HepG2 (cell line): ENCODE data around the gene NDNF. TPM values are rescaled to one million over a fixed set of nuclear protein-coding genes. Genes with fewer than 3 reads are reported as not detected.

Source experiments
- ATAC-seq: fragments of 200-7000 bp; cut with Tn5 transposase; 3 replicates; pipeline ENCODE4 v1.9.1; 2020; ENCODE audit warnings: mild to moderate bottlenecking, moderate library complexity
- BruUV-seq: library from RNA; stranded (reverse); fragments of 400-500 nt; replicated peaks from 2 replicates; lab custom pipeline; 2021; lab: Mats Ljungman, UMichigan
- CTCF ChIA-PET: fragments of 300-600 bp; formaldehyde crosslinking; extraction: SDS; loops from one replicate; lab custom pipeline; 2021; ENCODE audit warnings: low total read pairs, inconsistent platforms, low intra/inter-chr PET ratio; lab: Yijun Ruan, JAX
- POLR2A ChIA-PET: fragments of 350-600 bp; sonication (Branson Sonifier 250); formaldehyde crosslinking; loops from one replicate; lab custom pipeline; 2020; ENCODE audit warnings: antibody characterized with exemption, inconsistent platforms; lab: Yijun Ruan, JAX
- DNase-seq: peaks from one replicate; pipeline ENCODE4 v3.0.0-alpha.2; 2015; ENCODE audit warnings: low spot score
- FAIRE-seq: peaks from 3 replicates; lab custom pipeline; 2011; peaks lifted over from hg19 to GRCh38; lab: Jason Lieb, UNC
- H2AFZ ChIP-seq: one replicate; pipeline ENCODE4 v1.6.1; 2011; ENCODE audit warnings: low read length, inconsistent platforms
- H3K27ac ChIP-seq: fragments of 300-600 bp; 3 replicates; pipeline ENCODE4 v1.8.0; 2011; ENCODE audit warnings: mixed run types, mild to moderate bottlenecking, mixed read lengths, low read length, inconsistent platforms; ENCODE audit not compliant: insufficient read depth; ENCODE audit errors: extremely low read length
- H3K27me3 ChIP-seq, 2 experiments: fragments of 200-600 bp in 1 of 2; 2 replicates in 1 of 2; 3 replicates in 1 of 2; pipeline versions ENCODE4 v1.6.0 to v1.8.0; 2011; ENCODE audit warnings: low read length in 2 of 2, mild to moderate bottlenecking in 2 of 2, moderate library complexity in 2 of 2, inconsistent platforms in 1 of 2; ENCODE audit not compliant: insufficient read depth in 2 of 2, control insufficient read depth in 1 of 2
- H3K36me3 ChIP-seq, 2 experiments: fragments of 200-600 bp in 1 of 2; replicated peaks in 1 of 2; 2 replicates in 1 of 2; 3 replicates in 1 of 2; pipeline versions ENCODE4 v1.5.1 to v1.8.0; 2011; ENCODE audit warnings: low read length in 2 of 2, inconsistent platforms in 1 of 2; ENCODE audit not compliant: insufficient read depth in 2 of 2, control insufficient read depth in 1 of 2
- H3K4me1 ChIP-seq: 2 replicates; pipeline ENCODE4 v1.5.1; 2012; ENCODE audit warnings: low read length, inconsistent platforms; ENCODE audit not compliant: insufficient read depth
- H3K4me2 ChIP-seq: 2 replicates; pipeline ENCODE4 v1.6.0; 2011; ENCODE audit warnings: low read depth, low read length, inconsistent platforms
- H3K4me3 ChIP-seq, 3 experiments: fragments of 200-600 bp in 1 of 3; sonication (generic), shearing (Covaris generic) in 1 of 3; replicated peaks in 1 of 3; 2 replicates each; pipeline ENCODE4 v1.5.1; 2011 to 2016; ENCODE audit warnings: low read length in 3 of 3, inconsistent platforms in 2 of 3, low read depth in 2 of 3, mild to moderate bottlenecking in 2 of 3, control low read depth in 1 of 3, mixed read lengths in 1 of 3; ENCODE audit not compliant: insufficient read depth in 1 of 3
- H3K79me2 ChIP-seq: one replicate; pipeline ENCODE4 v1.6.1; 2011; ENCODE audit warnings: low read length, inconsistent platforms; ENCODE audit not compliant: insufficient read depth
- H3K9ac ChIP-seq: 2 replicates; pipeline ENCODE4 v1.6.0; 2011; ENCODE audit warnings: mild to moderate bottlenecking, low read depth, low read length, inconsistent platforms; ENCODE audit not compliant: insufficient read depth
- H3K9me3 ChIP-seq: 2 replicates; pipeline ENCODE4 v1.5.1; 2012; ENCODE audit warnings: mild to moderate bottlenecking, low read length
- H4K20me1 ChIP-seq: 2 replicates; pipeline ENCODE4 v1.6.0; 2011; ENCODE audit warnings: inconsistent platforms, mild to moderate bottlenecking, low read length, moderate library complexity; ENCODE audit not compliant: insufficient read depth
- CC2D1A ChIP-seq: sonication (generic); formaldehyde crosslinking; IDR thresholded peaks from 2 replicates; pipeline ENCODE4 v1.8.1; 2023; ENCODE audit warnings: mild to moderate bottlenecking, missing genetic modification reagents
- FOXK1 ChIP-seq: sonication (generic); formaldehyde crosslinking; IDR thresholded peaks from 2 replicates; pipeline ENCODE4 v1.4.0; 2020; ENCODE audit warnings: low read depth, missing genetic modification reagents, borderline replicate concordance
- HDAC6 ChIP-seq: fragments of 200-600 bp; sonication (generic); IDR thresholded peaks from 2 replicates; pipeline ENCODE4 v1.7.0; 2017; ENCODE audit warnings: mild to moderate bottlenecking, antibody characterized with exemption, low read length, low read depth
- HNF4G ChIP-seq, 2 experiments: sonication (generic) in 1 of 2; formaldehyde crosslinking in 1 of 2; IDR thresholded peaks; 2 replicates each; pipeline versions ENCODE4 v1.4.0 to v1.6.1; 2011 to 2020; ENCODE audit warnings: borderline replicate concordance in 2 of 2, low read depth in 2 of 2, mild to moderate bottlenecking in 2 of 2, low read length in 1 of 2, missing genetic modification reagents in 1 of 2, moderate library complexity in 1 of 2
- ISL2 ChIP-seq: sonication (generic); formaldehyde crosslinking; IDR thresholded peaks from 2 replicates; pipeline ENCODE4 v1.5.0; 2020; ENCODE audit warnings: missing genetic modification reagents
- LCORL ChIP-seq, 2 experiments: fragments of 450-650 bp in 1 of 2; sonication (generic) in 1 of 2; formaldehyde crosslinking in 1 of 2; IDR thresholded peaks; 2 replicates each; pipeline versions ENCODE4 v1.5.0 to v1.6.1; 2017 to 2020; ENCODE audit warnings: antibody characterized with exemption in 1 of 2, missing genetic modification reagents in 1 of 2
- TBL1XR1 ChIP-seq: fragments of 150-350 bp; IDR thresholded peaks from 2 replicates; pipeline ENCODE4 v1.6.1; 2014; ENCODE audit warnings: borderline replicate concordance, low read length; ENCODE audit not compliant: partially characterized antibody
- ZBTB8A ChIP-seq: sonication (generic); formaldehyde crosslinking; IDR thresholded peaks from 2 replicates; pipeline ENCODE4 v1.4.0; 2020; ENCODE audit warnings: mild to moderate bottlenecking, low read depth, missing genetic modification reagents, borderline replicate concordance
- ZFX ChIP-seq: sonication (generic); formaldehyde crosslinking; IDR thresholded peaks from 2 replicates; pipeline ENCODE4 v1.4.0; 2020; ENCODE audit warnings: mild to moderate bottlenecking, low read depth, missing genetic modification reagents, moderate library complexity
- ZNF30 ChIP-seq: sonication (generic); formaldehyde crosslinking; IDR thresholded peaks from 2 replicates; pipeline ENCODE4 v1.5.0; 2020; ENCODE audit warnings: mild to moderate bottlenecking, missing genetic modification reagents
- ZSCAN31 ChIP-seq: sonication (generic); formaldehyde crosslinking; IDR thresholded peaks from 2 replicates; pipeline ENCODE4 v1.5.0; 2020; ENCODE audit warnings: low read depth, mild to moderate bottlenecking, missing genetic modification reagents
- WGBS: methylation state at CpG from one replicate; pipeline ENCODE4 v1.1.6; 2017; ENCODE audit warnings: low lambda C conversion rate; 5-methylcytosine and 5-hydroxymethylcytosine counted together
- in situ Hi-C: cut with HindIII; loops from 2 replicates; pipeline ENCODE4 v1.10.0; 2017; ENCODE audit warnings: low pct_unique_long_range_greater_than_20kb; ENCODE audit not compliant: extremely low pct_ligation_motif_present
- intact Hi-C: fragments of 100-400 bp; cut with micrococcal nuclease; formaldehyde crosslinking; loops from one replicate; pipeline ENCODE4 v1.10.0; 2022; ENCODE audit not compliant: unreplicated experiment
- polyA plus RNA-seq, 8 experiments: library from polyadenylated mRNA; depleted of rRNA in 3 of 8; stranded (reverse) in 7 of 8; unstranded in 1 of 8; fragments of >200 nt; fragmentation: Illumina TruSeq in 4 of 8; extraction: Trizol in 4 of 8; gene quantifications; 2 replicates each; pipeline versions ENCODE4 v1.2.1 to v1.2.3, GENCODE V29; 2011 to 2016; ENCODE audit warnings: low read depth in 4 of 8, missing spikeins in 1 of 8, mixed read lengths in 1 of 8; ENCODE audit not compliant: insufficient read depth in 1 of 8
- total RNA-seq, 5 experiments: library from RNA; depleted of rRNA; stranded (reverse); fragments of >200 nt; fragmentation: Illumina TruSeq; extraction: Trizol; gene quantifications; 2 replicates each; pipeline ENCODE4 v1.2.3, GENCODE V29; 2016; ENCODE audit warnings: low read depth in 1 of 5
- TF ChIP-seq, protein P1 (sequence below): sonication (generic); formaldehyde crosslinking; IDR thresholded peaks from 2 replicates; pipeline ENCODE4 v1.4.0; 2020; ENCODE audit warnings: mild to moderate bottlenecking, low read depth, missing genetic modification reagents
- TF ChIP-seq, protein P2 (sequence below): sonication (generic); formaldehyde crosslinking; IDR thresholded peaks from 2 replicates; pipeline ENCODE4 v1.5.1; 2020; ENCODE audit warnings: missing genetic modification reagents, mild to moderate bottlenecking, borderline replicate concordance
- TF ChIP-seq, protein P3 (sequence below): sonication (generic); formaldehyde crosslinking; IDR thresholded peaks from 2 replicates; pipeline ENCODE4 v1.5.0; 2020; ENCODE audit warnings: missing genetic modification reagents, mild to moderate bottlenecking, borderline replicate concordance
- TF ChIP-seq, protein P4 (sequence below): sonication (generic); formaldehyde crosslinking; IDR thresholded peaks from 2 replicates; pipeline ENCODE4 v1.5.0; 2020; ENCODE audit warnings: mild to moderate bottlenecking, low read depth, missing genetic modification reagents, borderline replicate concordance

Gene NDNF
- total and polyA plus RNA-seq, 2 of the 13 experiments (the other 11 are each of a cell fraction or from before 2014, with no cell fraction given): not detected

DNA sequence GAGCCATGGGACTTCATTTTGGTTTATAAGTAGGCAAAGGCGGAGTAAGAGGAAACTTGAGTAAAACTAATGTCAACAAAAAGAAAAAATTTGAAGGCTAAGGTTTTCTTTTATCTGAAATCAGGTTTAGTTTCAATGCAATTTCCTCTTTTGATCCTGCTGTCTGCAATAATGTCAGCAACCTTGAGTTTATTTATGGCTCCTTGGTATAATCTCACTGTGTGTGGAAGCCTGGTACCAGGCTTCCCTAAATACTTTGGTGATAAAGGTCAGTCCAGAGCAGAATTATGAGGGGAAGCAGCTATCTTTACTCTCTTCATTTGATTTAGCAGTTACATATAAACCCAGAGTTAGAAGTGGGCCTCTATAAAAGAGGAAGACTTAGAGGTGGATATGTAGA, 57.8 kb downstream of the NDNF start:
- Histone ChIP-seq H3K9me3 (no peaks in the 10 kb centered on the region), H4K20me1 (no peaks in the 10 kb centered on the region), H3K27ac (no peak overlapping the region), H3K36me3 (no peaks in the 10 kb centered on the region), H3K79me2 (no peaks in the 10 kb centered on the region), H3K4me3 (no peak overlapping the region), H2AFZ (no peak overlapping the region), H3K9ac (no peak overlapping the region), H3K4me1 (no peaks in the 10 kb centered on the region), H3K4me2 (no peak overlapping the region), H3K27me3 (no peaks in the 10 kb centered on the region)
- DNase-seq (no peak), FAIRE-seq (no peak), ATAC-seq (no peak)
- intact Hi-C loops: no loop called here
- BruUV-seq: no TSS peak
- 8% methylated on average over 1 of the region's 1 CpG for WGBS
- ChIA-PET CTCF (no interaction called here), POLR2A (no interaction called here)
- TF ChIP-seq ZNF30 (CRISPR knock-in tag) (no peak), ZFX (no peak), CC2D1A (CRISPR knock-in tag) (no peak), ISL2 (CRISPR knock-in tag) (no peak), ZBTB8A (CRISPR knock-in tag) (no peak), HNF4G (IDR thresholded peaks at IDR 0.05; ENCODE audit: borderline replicate concordance, low read depth, low read length) (no peak), HNF4G (CRISPR knock-in tag; IDR thresholded peaks at IDR 0.05; ENCODE audit: borderline replicate concordance, low read depth) (no peak), TBL1XR1 (no peak), ZSCAN31 (CRISPR knock-in tag) (no peak), FOXK1 (CRISPR knock-in tag) (no peak), HDAC6 (no peak), LCORL (IDR thresholded peaks at IDR 0.05) (no peak), LCORL (CRISPR knock-in tag; IDR thresholded peaks at IDR 0.05) (no peak)
- TF ChIP-seq, protein P1, sequence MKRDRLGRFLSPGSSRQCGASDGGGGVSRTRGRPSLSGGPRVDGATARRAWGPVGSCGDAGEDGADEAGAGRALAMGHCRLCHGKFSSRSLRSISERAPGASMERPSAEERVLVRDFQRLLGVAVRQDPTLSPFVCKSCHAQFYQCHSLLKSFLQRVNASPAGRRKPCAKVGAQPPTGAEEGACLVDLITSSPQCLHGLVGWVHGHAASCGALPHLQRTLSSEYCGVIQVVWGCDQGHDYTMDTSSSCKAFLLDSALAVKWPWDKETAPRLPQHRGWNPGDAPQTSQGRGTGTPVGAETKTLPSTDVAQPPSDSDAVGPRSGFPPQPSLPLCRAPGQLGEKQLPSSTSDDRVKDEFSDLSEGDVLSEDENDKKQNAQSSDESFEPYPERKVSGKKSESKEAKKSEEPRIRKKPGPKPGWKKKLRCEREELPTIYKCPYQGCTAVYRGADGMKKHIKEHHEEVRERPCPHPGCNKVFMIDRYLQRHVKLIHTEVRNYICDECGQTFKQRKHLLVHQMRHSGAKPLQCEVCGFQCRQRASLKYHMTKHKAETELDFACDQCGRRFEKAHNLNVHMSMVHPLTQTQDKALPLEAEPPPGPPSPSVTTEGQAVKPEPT (CRISPR knock-in tag): no peak
- TF ChIP-seq, protein P2, sequence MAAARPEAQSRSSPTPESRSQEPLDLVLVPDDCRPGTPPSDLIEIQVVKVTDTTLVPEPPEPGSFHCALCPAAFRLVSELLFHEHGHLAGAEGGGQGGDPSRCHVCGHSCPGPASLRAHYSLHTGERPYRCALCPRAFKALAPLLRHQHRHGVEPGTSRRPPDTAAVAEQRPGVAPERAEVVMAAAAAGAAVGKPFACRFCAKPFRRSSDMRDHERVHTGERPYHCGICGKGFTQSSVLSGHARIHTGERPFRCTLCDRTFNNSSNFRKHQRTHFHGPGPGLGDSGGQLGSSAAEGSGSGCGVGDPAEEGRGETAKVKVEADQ (CRISPR knock-in tag): no peak
- TF ChIP-seq, protein P3, sequence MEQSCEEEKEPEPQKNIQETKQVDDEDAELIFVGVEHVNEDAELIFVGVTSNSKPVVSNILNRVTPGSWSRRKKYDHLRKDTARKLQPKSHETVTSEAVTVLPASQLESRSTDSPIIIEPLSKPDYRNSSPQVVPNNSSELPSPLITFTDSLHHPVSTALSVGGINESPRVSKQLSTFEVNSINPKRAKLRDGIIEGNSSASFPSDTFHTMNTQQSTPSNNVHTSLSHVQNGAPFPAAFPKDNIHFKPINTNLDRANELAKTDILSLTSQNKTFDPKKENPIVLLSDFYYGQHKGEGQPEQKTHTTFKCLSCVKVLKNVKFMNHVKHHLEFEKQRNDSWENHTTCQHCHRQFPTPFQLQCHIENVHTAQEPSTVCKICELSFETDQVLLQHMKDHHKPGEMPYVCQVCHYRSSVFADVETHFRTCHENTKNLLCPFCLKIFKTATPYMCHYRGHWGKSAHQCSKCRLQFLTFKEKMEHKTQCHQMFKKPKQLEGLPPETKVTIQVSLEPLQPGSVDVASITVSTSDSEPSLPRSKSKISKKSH (CRISPR knock-in tag): no peak
- TF ChIP-seq, protein P4, sequence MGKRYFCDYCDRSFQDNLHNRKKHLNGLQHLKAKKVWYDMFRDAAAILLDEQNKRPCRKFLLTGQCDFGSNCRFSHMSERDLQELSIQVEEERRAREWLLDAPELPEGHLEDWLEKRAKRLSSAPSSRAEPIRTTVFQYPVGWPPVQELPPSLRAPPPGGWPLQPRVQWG: no peak
- in situ Hi-C loops: no loop called here
